BLaER1 treated with 17β-estradiol and CSF1 and Interleukin-3, amounts not matched to agents 10 nM and 100 nM (cell line): ENCODE results near the gene HOXC4.
"Not testable (repeated sequence)": the region's sequence is repeated elsewhere in the genome, so short reads cannot be mapped to it uniquely, and the experiment has no call there.

Experiments used
- H3K27ac ChIP-seq, 11 experiments: shearing (Covaris generic); formaldehyde crosslinking; 2 replicates each; pipeline ENCODE4 v1.8.1; 2022
- H3K27me3 ChIP-seq, 11 experiments: shearing (Covaris generic); formaldehyde crosslinking; 2 replicates each; pipeline ENCODE4 v1.8.1; 2022
- H3K36me3 ChIP-seq, 11 experiments: shearing (Covaris generic); formaldehyde crosslinking; 2 replicates each; pipeline ENCODE4 v1.8.1; 2022
- H3K4me1 ChIP-seq, 10 experiments: shearing (Covaris generic); formaldehyde crosslinking; 2 replicates each; pipeline ENCODE4 v1.8.1; 2022
- H3K4me2 ChIP-seq, 11 experiments: shearing (Covaris generic); formaldehyde crosslinking; 2 replicates each; pipeline ENCODE4 v1.8.1; 2022
- H3K4me3 ChIP-seq, 10 experiments: shearing (Covaris generic); formaldehyde crosslinking; 2 replicates each; pipeline ENCODE4 v1.8.1; 2022
- H3K9ac ChIP-seq, 11 experiments: shearing (Covaris generic); formaldehyde crosslinking; 2 replicates each; pipeline ENCODE4 v1.8.1; 2022
- H3K9me3 ChIP-seq, 11 experiments: shearing (Covaris generic); formaldehyde crosslinking; replicated peaks in 1 of 11; 2 replicates each; pipeline ENCODE4 v1.8.1; 2022
- H4K20me1 ChIP-seq, 11 experiments: shearing (Covaris generic); formaldehyde crosslinking; 2 replicates each; pipeline ENCODE4 v1.8.1; 2022
- Cebpa-rat ChIP-seq, 11 experiments: shearing (Covaris generic); IDR thresholded peaks; 2 replicates each; pipeline ENCODE4 v1.8.1; 2022

Gene HOXC4

DNA sequence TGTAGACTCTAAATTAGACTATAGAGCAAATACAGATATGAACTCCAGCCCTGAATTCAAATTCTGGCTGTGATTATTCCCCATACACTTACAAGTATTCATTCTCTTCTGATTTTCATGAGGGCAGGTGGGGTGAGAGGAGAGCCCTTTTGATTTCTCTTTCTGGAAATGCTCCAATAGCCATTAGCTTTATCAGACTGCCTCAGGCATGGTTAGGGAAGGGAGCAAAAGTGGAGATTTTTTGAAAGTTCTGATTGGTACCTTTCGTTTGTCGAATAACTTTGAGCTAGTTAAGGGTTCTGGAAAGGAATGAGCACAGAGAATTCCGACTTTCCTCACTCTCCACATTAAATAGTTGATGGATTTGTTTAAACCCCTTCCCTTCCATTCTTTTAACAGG, 13.0 kb upstream of the HOXC4 start:
- H3K27ac ChIP-seq: no peak overlapping the region
- no peaks in the 10 kb centered on the region for H3K36me3 ChIP-seq
- peaks cover 0 to 10% (median 8%) of the 10 kb centered on the region in 10 experiments; a peak in 8 of 20 replicates for H3K4me1 ChIP-seq
- H3K4me2 ChIP-seq: no peak overlapping the region
- peaks cover 100% of the 10 kb centered on the region in 11 experiments for H3K27me3 ChIP-seq
- TF ChIP-seq Cebpa-rat (IDR thresholded peaks at IDR 0.05): no peak
- peaks cover 0 to 63% (median 34%) of the 10 kb centered on the region in 11 experiments; a peak in 17 of 22 replicates for H4K20me1 ChIP-seq
- H3K9ac ChIP-seq: no peak overlapping the region
- peaks cover 0 to 20% (median 11%) of the 10 kb centered on the region in 11 experiments; a peak in 14 of 22 replicates for H3K9me3 ChIP-seq
- H3K4me3 ChIP-seq: no peak overlapping the region

- peaks cover 0 to 63% (median 36%) of the 10 kb centered on the region in 11 experiments; a peak in 15 of 22 replicates for H4K20me1 ChIP-seq
- no peak overlapping the region for H3K9ac ChIP-seq
- peaks cover 0 to 20% (median 11%) of the 10 kb centered on the region in 11 experiments; a peak in 14 of 22 replicates for H3K9me3 ChIP-seq
- H3K4me2 ChIP-seq: no peak overlapping the region
- H3K4me1 ChIP-seq: peaks cover 0 to 10% (median 8%) of the 10 kb centered on the region in 10 experiments; a peak in 8 of 20 replicates
- no peak overlapping the region for H3K27ac ChIP-seq
- H3K36me3 ChIP-seq: no peaks in the 10 kb centered on the region
- no peak overlapping the region for H3K4me3 ChIP-seq
- no peak for TF ChIP-seq Cebpa-rat (IDR thresholded peaks at IDR 0.05)
- H3K27me3 ChIP-seq: peaks cover 100% of the 10 kb centered on the region in 11 experiments
These were observed 12.4 kb upstream of the HOXC4 start for GRCh38 chr12:54041097-54041690.

DNA sequence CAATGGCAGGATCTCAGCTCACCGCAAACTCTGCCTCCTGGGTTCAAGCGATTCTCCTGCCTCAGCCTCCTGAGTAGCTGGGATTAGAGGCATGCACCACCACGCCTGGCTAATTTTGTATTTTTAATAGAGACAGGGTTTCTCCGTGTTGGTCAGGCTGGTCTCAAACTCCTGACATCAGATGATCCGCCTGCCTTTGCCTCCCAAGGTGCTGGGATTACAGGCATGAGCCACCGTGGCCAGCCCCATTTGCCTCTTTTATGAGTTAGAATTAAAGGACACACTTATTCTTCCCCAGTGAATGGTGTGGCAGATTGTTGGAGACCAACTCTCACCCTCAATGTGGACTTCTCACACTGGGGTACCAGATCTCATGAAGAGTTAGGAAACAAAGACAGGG, 11.6 kb upstream of the HOXC4 start:
- Histone ChIP-seq H3K9me3 (peaks cover 1 to 25% (median 17%) of the 10 kb centered on the region in 11 experiments; a peak in 18 of 22 replicates), H3K27me3 (peaks cover 100% of the 10 kb centered on the region in 11 experiments), H4K20me1 (peaks cover 0 to 60% (median 35%) of the 10 kb centered on the region in 11 experiments; a peak in 15 of 22 replicates)
- not testable (repeated sequence) for H3K4me3 ChIP-seq, H3K27ac ChIP-seq, H3K4me1 ChIP-seq, H3K9ac ChIP-seq, H3K4me2 ChIP-seq, H3K36me3 ChIP-seq

- no peak for TF ChIP-seq Cebpa-rat (IDR thresholded peaks at IDR 0.05)
- Histone ChIP-seq H3K4me3 (no peak overlapping the region), H3K27ac (no peak overlapping the region), H3K36me3 (no peaks in the 10 kb centered on the region), H3K4me2 (no peak overlapping the region), H3K4me1 (no peaks in the 10 kb centered on the region), H4K20me1 (peaks cover 0 to 61% (median 33%) of the 10 kb centered on the region in 11 experiments; a peak in 15 of 22 replicates), H3K9me3 (peaks cover 12 to 37% (median 28%) of the 10 kb centered on the region in 11 experiments), H3K27me3 (peaks cover 100% of the 10 kb centered on the region in 11 experiments), H3K9ac (no peak overlapping the region)
These were observed 10.4 kb upstream of the HOXC4 start for GRCh38 chr12:54042970-54043853.

DNA sequence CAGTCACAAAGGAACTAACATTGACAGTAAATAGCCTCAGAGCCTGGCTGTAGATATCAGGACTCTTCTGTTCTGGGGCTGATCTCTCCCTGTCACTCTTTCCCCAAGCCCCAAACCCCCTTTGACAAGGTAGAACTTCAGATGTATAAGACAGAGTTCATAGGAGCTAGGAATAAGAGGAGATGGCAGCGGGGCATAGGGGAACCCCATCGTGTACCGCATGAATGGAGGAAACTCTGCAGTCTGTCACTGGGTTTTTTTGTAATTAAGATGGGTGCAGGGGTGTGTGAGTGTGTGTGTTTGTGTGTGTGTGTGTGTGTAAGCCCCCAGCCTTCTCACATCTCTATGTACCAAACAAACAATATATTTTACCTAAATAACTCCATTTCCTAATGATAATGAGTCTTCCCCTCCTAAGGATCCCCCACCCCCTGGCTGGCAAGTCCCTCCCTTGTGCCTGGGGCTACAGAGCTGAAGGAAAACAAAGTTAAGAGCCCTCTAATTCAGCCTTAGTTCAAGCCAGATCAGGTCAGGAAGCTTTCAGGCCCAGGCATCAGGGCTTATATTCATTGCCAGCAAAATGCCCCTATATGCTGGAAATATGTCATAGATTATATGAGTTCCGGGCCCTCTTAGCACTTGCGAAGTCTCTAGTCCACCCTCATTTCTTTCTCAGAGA, 9.1 kb upstream of the HOXC4 start:
- Histone ChIP-seq H3K27me3 (peaks cover 100% of the 10 kb centered on the region in 11 experiments), H4K20me1 (peaks cover 0 to 59% (median 29%) of the 10 kb centered on the region in 11 experiments; a peak in 13 of 22 replicates), H3K4me1 (no peaks in the 10 kb centered on the region), H3K9ac (no peak overlapping the region), H3K4me3 (no peak overlapping the region), H3K36me3 (no peaks in the 10 kb centered on the region), H3K4me2 (no peak overlapping the region), H3K9me3 (peaks cover 12 to 39% (median 30%) of the 10 kb centered on the region in 11 experiments), H3K27ac (no peak overlapping the region)
- TF ChIP-seq Cebpa-rat (IDR thresholded peaks at IDR 0.05): no peak

GRCh38 chr12:54045401-54045800, 8.2 kb upstream of the HOXC4 start:
- H4K20me1 ChIP-seq: peaks cover 0 to 64% (median 33%) of the 10 kb centered on the region in 11 experiments; a peak in 13 of 22 replicates
- no peak overlapping the region for H3K4me2 ChIP-seq
- H3K4me3 ChIP-seq: no peak overlapping the region
- TF ChIP-seq Cebpa-rat (IDR thresholded peaks at IDR 0.05): no peak
- no peak overlapping the region for H3K9ac ChIP-seq
- no peak overlapping the region for H3K27ac ChIP-seq
- H3K9me3 ChIP-seq: peaks cover 12 to 31% (median 22%) of the 10 kb centered on the region in 11 experiments
- H3K36me3 ChIP-seq: no peaks in the 10 kb centered on the region
- H3K27me3 ChIP-seq: peaks cover 100% of the 10 kb centered on the region in 11 experiments
- no peaks in the 10 kb centered on the region for H3K4me1 ChIP-seq

DNA sequence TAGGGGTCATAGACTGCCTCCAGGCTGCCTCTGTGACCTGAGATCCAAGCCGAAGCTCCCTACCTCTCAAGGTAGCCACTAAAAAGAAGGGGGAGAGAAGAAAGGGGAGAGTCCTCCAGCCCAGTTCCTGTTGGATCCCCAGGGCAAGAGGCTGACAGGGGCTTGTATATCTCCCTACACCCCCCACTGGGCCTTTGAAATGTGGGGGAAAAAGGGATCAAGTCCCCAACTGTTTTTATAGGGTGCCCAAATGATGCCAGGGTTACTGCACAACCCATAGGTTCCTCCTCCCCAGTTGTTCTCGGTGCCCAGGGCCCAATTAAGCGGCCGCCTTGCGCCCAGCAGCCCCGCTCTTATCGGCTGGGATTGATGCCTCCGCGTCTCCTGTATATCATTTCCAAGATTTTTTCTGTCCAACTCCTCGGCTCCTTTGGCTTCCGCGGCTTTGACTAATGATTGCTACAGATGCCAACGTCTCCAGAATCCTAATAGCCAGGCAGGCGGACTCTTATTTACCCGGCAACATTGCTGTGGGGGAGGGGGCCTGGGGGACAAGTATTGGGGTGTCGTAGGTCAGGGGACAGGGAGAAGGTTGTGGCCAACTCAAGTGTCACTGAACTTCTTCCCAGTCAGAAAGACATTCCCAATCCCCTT, 7.6 kb upstream of the HOXC4 start:
- H3K27me3 ChIP-seq: peaks cover 100% of the 10 kb centered on the region in 11 experiments
- H3K36me3 ChIP-seq: no peaks in the 10 kb centered on the region
- TF ChIP-seq Cebpa-rat (IDR thresholded peaks at IDR 0.05): no peak
- H3K9me3 ChIP-seq: peaks cover 12 to 28% (median 21%) of the 10 kb centered on the region in 11 experiments
- no peak overlapping the region for H3K4me3 ChIP-seq
- no peak overlapping the region for H3K27ac ChIP-seq
- no peak overlapping the region for H3K9ac ChIP-seq
- H4K20me1 ChIP-seq: peaks cover 0 to 69% (median 36%) of the 10 kb centered on the region in 11 experiments; a peak in 13 of 22 replicates
- H3K4me1 ChIP-seq: peaks cover 0 to 3% (median 0%) of the 10 kb centered on the region in 10 experiments; a peak in 6 of 20 replicates
- no peak overlapping the region for H3K4me2 ChIP-seq

- no peak overlapping the region; a peak in 1 of 20 replicates for H3K4me3 ChIP-seq
- peaks cover 0 to 11% (median 0%) of the 10 kb centered on the region in 10 experiments; a peak in 6 of 20 replicates for H3K4me1 ChIP-seq
- TF ChIP-seq Cebpa-rat (IDR thresholded peaks at IDR 0.05): no peak
- H3K9me3 ChIP-seq: peaks cover 12 to 30% (median 21%) of the 10 kb centered on the region in 11 experiments
- no peaks in the 10 kb centered on the region for H3K36me3 ChIP-seq
- H3K9ac ChIP-seq: no peak overlapping the region
- H3K27me3 ChIP-seq: peaks cover 100% of the 10 kb centered on the region in 11 experiments
- peaks cover 0 to 75% (median 41%) of the 10 kb centered on the region in 11 experiments; a peak in 14 of 22 replicates for H4K20me1 ChIP-seq
- H3K27ac ChIP-seq: no peak overlapping the region
- H3K4me2 ChIP-seq: no peak overlapping the region
These were observed 6.9 kb upstream of the HOXC4 start for GRCh38 chr12:54046809-54047159.
